ENCODE results near the gene C1orf226.
"Not testable (repeated sequence)": the region's sequence is repeated elsewhere in the genome, so short reads cannot be mapped to it uniquely, and the experiment has no call there.

C1orf226 gene, protein sequence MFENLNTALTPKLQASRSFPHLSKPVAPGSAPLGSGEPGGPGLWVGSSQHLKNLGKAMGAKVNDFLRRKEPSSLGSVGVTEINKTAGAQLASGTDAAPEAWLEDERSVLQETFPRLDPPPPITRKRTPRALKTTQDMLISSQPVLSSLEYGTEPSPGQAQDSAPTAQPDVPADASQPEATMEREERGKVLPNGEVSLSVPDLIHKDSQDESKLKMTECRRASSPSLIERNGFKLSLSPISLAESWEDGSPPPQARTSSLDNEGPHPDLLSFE

DNA sequence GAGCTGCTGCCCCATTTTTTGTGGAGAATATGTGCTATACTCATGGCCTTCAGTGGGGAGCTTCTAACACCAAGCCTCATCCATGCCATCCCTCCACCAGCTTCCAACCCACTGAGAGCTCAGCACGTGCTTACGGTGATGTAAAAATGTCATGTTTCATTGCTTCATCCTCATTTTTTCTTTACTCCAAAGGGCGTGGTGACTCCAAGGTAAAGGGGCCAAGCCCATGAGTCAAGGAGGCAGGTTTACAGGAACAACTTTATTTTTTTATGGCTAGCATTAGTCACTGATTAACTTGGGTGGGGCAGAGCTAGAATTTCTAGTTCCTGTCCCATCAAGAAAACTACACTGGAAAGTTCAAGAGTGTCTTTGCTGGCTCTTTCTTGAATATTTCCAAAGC, at the start of gene C1orf226:
C1orf226 (plus strand) TSS at position 346 of the 400 bp plus-strand sequence. CDS start 174 bp downstream, outside the sequence.
- DNase-seq = no peak

DNA sequence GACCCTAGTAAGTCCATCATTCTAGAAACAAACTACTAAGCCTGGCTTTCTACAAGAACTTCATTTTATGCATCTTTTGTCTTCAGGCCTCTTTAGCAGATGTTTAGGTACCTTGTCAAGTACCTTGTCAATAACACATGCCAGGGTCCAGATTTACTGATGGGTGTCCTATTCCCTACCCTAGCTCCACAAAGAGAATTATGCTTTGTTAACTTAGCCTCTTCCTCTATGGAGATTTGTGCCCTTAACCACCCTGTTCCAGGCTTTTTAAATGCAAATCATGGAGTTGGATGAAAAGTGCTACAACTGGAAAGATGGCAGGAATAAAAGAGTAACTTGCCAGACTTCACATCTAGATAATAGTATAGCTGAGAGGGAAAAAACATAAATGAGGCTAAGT, 47.5 kb upstream of the C1orf226 start:
- no peak for DNase-seq

DNA sequence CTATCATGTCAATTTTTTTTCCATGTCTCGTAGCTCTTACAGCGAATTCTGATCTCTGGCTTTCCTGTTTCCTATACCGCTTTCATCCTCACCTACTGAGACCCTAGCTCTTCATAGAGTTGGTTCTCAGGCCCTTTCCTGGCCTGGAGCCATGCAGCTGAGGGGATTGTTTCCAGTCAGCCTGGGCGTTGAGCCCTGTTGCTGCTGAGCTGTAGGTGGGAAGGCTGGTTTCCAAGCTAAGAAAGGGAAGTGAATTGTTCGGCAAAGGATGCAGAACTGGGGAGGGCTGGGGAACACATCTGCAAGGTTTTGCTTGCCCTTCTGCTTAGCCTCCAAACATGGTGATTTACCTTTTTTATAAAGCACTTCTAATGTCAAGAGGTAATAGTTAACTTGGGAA, 46.4 kb upstream of the C1orf226 start:
- DNase-seq = no peak

DNA sequence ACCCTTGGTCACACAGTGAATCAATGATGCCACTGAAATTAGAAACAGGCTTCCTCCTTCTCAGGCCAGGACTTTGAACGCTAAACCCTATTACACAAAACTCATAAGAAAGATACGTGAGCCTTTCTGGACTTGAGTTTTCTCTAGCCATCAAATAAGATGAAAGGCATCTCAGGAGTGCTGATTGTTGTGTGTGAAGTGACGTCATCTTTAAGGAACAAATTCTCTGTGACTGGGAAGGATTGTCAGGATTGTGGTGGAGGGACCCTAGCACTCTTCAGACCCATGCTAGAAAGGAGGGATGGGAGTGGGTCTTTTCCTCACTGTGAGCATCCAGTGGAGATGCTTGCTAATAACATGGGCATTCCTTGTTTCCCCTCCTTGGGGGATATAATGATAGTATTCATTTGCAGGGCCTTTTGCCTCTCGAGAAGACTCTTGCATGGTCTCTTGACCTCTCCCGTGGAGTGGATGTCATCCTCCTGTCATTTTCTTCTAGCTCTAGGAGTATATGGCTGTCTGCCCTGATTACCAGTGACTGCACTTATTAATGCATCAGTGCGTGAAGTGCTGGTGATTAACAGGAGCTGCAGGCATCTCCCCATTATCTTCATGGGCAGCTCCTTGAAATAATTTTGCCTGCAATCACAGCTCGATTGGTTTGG, 44.8 kb upstream of the C1orf226 start:
- DNase-seq = no peak

DNA sequence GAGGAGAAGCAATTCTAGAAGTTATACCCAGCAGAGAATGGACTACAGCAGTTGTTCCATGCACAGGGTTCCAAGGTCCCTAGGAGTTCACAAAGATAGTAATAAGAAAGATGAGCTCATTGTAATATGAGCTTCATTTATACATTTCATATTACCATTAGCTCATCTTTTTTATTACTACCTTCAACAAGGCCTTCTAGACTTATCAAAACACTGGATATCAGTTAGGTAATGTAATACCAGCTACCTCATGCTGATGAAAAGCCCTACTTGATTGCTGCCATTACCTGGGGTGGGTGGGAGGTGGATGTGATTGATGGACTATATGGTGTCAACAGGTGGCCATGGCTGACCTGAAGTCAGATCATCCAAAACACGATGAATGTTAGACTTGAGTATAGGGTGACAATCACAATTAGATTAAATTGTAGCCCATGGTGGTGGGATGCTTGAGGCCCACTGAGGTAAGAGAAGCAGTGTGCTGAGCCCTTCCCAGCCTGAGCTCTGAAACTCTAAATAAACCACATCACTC, 39.0 kb upstream of the C1orf226 start:
- no peak for DNase-seq

DNA sequence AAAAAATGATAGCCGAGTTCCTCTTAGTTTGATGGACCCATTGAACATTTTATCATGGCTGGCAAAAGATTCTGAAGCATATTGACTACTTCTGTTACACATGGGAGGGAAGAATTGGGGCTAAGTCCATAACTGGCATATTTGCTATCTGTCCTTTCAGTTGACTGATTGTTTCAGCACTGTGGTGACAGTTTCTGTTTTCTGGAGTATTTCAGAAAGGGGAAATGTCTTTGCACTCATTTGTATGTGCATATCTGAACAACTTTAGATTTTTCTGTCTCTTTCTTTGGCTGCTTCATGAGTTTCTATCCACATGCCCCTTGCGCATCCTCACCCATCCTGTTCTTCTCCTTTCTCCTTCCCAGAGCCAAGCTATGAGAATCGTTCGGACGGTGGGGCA, 38.1 kb upstream of the C1orf226 start:
- no peak for DNase-seq

DNA sequence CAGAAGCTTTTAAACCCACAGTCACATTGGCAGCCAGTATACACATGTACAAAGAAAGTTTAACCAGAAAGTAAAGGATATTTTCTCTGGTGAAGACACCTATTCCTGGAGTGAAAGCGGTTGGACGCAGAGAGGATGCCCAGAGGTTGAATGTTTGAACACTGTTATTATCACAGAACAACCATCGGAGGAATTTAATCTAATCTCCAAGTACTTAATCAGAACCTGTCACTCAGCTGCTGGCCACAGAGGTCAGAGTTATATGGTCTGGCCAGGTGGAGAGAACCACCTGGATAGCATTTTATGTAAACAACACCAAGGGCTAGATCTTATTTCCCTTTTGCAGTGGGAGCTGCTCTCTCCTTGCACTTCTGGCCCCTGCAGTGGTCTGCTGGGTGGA, 34.2 kb upstream of the C1orf226 start:
- DNase-seq = no peak

DNA sequence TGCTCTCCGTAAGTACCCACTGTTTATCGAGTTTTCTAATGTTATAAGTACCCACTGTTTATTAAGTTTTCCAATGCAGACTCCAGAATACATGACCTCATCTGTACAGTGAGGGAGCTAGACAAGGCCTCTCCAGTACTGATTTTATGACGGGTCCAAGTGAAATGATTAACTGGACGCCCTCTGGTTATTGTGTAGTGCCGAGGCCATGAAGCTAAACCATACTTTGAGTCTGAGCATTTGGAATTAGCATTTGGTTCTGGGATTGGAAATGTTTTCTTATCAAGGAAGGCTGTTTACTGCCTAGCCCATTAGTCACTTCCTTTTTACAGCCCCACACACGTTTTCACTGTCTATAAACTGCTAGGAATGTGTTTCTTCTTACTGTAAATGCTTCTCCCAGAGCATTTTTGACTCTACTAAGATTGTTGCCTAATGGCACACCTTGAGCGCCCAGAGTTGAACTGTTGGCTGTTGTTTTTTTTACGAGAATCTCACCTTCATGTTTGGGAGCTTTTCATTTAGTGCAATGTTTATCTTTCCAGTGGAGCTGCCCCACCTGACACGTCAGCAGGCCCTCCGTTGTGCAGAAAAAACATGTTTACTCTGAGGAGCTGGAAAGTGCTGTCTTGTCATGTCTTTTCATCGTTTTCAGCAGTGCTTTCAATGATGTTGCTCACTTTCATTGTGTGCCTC, 31.7 kb upstream of the C1orf226 start:
- DNase-seq = no peak

DNA sequence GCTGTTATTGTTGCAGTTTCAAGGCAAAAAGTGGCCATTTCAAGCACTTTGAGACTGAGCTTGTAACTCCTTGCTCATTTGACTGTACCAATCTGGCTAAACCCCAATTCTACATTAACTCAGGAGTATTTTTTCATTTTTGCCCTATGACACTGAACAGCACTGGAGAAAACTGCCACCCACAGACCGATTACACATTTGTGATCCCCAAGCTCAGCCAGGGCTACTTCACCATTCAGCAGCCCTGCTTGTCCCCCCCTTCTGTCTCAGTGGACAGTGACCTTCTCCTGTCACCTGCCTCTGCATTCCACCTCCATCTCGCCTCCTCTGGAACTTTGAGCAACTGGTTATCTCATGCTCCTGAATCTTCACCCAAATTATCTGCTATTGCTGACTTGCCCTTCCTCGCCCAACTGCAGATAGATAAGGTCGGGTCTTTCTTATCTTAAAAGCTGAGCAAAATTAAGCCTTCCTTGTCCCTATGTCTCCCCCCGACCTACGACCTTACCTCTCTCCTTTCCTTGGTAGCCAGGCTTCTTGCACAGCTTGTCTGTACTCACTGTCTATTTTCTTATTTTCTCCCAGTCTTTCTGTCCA, 30.2 kb upstream of the C1orf226 start:
- no peak for DNase-seq

DNA sequence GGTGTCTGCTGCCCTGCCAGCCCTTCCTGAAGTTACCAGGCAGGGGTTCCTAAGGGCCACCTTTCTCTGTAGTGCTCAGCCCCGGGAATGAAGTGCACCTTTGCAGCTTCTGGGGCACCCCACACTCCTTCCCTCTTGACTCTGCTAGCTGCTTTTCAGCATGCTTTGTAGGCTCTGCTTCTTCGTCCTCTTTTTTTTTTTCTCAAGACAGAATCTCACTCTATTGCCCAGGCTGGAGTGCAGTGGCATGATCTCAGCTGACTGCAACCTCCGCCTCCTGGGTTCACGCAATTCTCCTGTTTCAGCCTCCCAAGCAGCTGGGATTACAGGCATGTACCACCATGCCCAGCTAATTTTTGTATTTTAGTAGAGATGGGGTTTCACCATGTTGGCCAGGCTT, 29.7 kb upstream of the C1orf226 start:
- DNase-seq = not testable (repeated sequence)

DNA sequence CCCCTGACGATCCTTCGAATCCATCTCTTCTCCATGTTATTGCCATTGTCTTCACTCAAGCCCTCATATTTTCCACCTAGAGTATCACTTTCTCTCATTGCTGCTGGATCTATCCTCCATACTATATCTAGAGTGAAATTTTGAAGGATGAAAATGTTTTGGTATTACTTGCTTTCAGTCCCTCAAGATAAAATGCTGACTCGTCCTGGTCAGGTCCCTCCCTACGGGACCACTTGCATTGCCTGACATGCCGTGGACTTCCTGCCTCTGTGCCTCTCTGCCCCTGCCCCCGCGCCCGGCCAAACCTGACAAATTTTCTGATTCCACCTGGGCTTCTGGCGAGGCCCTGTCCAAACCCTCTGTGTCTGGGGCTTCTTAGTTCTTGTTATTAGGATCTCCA, 28.4 kb upstream of the C1orf226 start:
- DNase-seq = no peak

DNA sequence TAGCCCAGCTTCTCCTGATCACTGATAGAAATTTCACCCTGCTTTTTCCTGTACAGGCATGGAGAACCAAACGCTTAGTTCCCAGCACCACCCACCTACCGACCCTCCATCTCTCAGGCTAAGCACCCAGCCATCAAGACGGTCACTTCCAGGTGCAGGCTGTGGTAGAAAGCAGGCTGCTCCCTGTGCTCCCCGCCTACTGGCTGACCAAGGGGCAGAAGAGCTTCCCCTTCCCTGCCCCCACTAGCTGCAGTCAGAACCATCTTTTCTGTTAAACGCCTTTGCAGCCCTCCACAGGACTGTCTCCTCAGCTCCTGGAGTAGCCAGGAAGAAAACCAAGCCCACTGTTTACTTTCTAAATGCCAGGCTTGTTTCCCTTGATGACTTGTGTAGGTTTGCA, 27.8 kb upstream of the C1orf226 start:
- DNase-seq = no peak

DNA sequence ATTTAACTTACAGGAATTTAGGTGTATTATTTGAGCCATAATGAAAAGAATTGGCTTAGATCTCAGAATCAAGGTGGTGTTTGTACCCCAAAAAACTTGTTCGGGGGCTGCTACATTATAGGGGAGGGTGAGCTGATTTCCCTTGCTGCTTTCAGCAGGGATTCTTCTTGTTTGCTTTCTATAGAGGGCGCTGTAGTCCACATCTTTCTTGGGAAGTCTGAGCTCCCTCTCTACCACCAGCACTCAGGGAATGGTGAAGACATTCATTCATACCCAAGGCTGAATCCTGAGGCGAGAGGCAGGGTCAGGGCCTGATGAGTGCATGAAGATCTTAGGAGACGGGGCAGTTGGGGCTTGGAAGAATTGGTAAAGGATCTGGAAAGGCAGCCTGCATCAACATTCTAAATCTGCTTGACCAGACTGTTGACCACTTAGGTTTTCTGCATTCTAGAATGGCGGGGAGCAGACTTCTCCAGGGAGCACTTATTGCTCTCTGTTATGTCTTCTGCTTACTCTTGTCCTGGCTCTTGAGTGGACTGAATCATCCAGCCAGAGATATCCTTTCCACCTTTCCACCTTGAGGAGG, 23.8 kb upstream of the C1orf226 start:
- DNase-seq = no peak

DNA sequence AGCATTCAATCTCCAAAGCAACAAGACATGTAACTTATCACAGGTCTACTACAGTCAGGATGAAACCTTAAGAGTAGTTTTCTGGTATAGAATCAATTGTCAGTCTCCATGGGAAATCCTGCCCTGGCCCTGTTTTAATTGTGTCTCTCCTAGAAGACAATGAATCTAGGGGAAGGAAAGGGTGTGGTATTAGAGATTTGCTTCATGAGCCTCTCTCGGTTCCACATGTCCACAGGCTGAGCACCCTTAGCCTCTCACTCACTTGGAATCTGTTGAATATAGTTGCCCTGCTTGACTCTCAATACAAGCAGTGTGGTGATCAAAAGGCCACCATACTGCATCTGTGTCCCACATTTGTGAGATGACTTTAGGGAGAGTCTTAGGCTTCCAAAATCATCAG, 22.6 kb upstream of the C1orf226 start:
- DNase-seq = no peak

DNA sequence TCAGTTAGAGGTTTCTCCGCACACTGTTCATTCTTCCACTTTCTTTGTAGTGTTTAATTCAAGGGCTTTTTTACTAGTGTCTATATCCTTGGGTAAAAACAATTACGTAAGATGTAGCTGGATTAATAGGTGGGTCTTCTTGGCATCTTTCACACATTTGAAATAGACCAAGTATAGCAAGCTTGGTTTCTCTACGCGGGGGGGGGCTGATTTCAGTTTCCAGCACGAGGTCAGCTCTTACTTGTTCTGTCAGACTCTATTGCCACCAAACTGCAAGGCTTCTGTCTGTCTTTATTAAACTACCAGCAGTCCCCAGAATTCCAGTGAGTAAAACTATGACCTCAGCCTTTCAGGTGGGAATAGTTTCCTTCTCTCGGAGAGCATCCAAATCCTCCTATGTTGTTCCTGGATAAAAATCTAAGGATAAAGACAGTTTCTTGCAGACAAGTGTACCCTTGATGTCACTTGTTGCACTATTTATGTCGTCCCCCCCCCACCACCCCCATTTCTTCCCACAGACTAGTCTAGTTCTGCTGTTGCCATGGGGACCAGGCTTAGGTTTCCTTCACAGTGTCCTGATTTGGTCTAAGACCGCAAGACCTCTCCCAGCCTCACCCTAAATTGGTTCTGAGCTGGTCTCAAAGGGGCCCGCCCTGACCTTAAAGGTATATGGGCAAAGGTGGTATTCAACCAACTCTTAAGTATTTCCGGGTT, 21.8 kb upstream of the C1orf226 start:
- no peak for DNase-seq

DNA sequence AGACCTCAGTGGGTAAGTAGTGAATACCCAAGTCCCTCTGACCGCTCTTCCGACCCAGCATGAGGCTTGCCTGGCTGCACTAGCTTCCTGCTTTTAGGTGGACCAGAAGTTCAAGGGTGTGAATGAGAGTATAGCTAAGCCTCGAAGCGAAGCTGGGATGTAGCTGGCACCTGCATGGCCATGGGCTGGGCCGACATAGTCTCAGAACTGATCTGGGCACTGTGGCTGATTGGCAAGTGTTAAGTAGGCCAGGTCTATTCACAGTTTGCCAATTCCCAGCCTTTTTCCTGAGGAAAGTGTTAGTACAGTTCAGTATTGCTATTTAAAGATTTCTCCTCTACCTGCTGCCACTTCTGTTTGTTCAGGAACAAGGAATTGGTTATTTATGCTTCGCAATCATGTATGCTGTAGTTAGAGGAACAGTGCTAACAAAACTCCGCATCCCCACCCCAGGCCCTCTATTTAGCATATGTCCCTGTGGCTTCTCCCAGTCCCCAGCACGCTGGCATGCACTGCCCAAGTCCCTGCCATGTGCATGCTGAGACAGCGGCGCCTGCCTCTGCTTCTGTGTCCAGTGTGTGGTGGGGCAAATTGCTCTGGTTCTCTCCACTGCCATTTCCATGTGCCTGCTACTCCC, 21.2 kb upstream of the C1orf226 start:
- no peak for DNase-seq

DNA sequence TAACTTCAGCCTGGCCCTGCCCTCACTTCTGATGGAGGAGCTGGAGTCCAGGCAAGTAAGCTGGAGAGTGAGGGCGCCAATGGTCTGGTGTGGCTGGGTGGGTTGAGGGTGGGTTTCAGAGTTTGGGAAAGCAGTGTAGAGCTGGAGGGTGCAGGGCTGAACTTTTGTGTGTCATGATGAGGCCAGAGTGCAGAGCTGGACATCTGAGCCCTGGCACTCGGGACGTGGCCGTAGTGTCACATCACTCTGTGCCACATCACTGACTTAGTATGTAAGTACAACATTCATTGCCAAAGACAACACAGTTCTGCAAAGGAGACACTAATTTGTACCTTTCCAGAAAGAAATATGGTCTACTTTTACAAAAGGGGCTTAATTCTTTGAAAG, 20.7 kb upstream of the C1orf226 start:
- DNase-seq = no peak

DNA sequence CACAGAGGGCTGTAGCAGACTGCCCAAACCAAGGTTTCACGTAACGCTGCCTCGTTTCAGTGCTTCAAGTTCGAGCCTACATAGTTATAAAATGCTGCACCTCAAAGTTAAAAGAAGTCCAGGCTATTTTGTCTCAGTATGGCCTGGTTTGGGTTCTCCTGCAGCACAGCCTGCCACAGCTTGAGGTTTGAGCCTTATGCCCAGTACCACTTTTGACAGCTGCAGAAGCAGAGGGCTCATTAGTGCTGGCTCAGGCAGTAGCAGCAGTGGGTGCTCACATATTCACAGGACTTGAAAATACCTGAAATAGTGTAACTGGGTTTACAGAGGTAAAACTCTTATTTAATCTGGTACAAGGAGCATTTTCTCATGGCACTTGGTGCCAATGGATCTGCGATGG, 20.2 kb upstream of the C1orf226 start:
- DNase-seq = no peak

DNA sequence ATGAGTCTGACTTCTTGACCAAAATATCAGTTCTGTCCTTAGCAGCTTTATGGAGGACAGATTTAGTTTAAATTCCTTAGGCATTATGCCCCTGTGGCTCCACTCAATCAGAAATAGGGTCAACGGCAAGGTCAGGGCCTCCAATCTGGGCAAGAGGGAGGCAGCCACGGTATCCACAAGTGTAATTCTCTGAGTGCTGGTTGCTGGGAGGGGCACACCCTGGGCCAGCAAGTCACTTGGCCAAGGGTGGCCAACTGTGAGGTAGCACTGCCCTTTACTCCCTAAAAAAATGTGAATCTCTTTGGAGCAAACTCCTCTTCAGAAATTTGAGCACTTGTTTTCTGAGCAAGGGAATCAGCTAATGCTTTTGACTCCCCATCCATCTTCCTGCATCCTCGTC, 17.7 kb upstream of the C1orf226 start:
- no peak for DNase-seq

DNA sequence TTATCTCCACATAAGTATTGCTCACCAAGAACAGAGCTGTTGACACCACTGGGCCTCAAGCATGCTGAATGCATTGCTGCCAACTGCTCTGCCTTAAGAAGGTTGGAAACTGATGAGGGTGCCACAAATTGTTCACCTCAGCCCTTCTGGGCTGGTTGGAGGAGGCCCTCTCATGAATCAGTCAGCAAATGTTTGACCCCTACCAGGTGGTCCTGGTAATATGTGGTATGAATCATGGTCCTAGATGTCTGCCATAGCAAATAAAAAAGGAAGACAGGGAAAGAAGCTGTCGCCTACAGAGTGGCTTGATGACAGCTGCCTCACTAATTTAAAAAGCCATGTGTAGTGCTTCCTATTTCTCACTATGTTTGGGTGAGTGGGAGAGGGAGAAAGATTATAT, 17.0 kb upstream of the C1orf226 start:
- DNase-seq = no peak

DNA sequence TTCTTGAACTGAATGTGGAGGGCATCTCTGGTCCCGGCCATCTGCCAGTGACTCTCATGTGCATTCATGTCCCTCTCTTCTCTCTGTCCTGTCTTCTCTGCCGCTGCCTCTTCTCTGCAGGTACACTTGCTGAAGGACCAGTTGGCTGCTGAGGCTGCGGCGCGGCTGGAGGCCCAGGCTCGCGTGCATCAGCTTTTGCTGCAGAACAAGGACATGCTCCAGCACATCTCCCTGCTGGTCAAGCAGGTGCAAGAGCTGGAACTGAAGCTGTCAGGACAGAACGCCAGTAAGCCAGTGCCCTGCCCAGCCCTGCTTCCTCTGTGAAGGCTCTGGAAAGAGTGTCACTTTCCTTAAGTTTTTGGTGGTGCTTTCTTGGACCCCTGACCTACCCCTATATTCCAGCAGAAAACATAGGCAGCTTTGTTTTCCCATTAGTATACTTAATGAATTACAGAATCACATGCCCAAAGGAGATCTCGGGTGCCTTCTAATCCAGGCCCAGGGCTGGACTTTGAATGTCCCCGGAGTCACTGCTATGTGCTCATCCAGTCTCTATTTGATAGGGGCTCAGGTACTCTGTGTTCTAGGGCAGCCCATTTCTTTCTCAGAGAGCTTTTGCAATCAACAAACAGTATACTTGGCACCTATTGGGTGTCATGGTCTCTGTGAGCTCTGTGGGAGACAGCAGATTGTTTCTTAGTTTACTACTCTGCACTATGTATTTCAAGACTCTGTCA, 16.1 kb upstream of the C1orf226 start:
- no peak for DNase-seq
